Measurements from ENCODE around the gene PTGFRN.

Gene PTGFRN

DNA sequence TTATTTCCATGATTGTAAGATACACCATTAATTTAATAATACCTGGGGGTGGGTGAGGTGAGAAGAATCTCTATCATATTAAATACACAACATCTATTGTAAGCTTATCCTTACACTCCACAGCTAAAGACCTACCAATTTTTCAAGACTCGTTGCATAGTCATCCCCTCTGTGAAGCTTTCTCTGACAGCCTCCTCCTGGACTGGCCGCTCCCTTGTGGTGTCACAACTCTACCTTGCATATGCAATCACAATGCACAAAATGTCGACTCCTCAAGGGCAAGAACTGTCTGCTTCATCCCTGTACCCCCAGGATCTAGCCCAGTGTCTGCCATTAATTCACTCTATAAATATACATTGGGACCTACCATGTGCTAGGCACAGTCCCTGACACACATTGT is 2.4 kb upstream of the PTGFRN start:
- TF ChIP-seq GATA2 (IDR thresholded peaks at IDR 0.05; ENCODE audit: low read depth, low read length) (no peak), GATA3 (IDR thresholded peaks at IDR 0.05; ENCODE audit: low read depth, low read length) (no peak)

GRCh38 chr1:116908266-116908665 is 1.4 kb upstream of the PTGFRN start:
- TF ChIP-seq GATA3 (IDR thresholded peaks at IDR 0.05; ENCODE audit: low read depth, low read length), result no peak
- no peak for TF ChIP-seq GATA2 (IDR thresholded peaks at IDR 0.05; ENCODE audit: low read depth, low read length)

GRCh38 chr1:116908820-116909511 is 750 bp upstream of the PTGFRN start:
- TF ChIP-seq GATA2 (IDR thresholded peaks at IDR 0.05; ENCODE audit: low read depth, low read length) (no peak), GATA3 (IDR thresholded peaks at IDR 0.05; ENCODE audit: low read depth, low read length) (no peak)

GRCh38 chr1:116910379-116911187 is 867 bp downstream of the PTGFRN start:
- no peak for TF ChIP-seq GATA2 (IDR thresholded peaks at IDR 0.05; ENCODE audit: low read depth, low read length)
- TF ChIP-seq GATA3 (IDR thresholded peaks at IDR 0.05; ENCODE audit: low read depth, low read length), result no peak

DNA sequence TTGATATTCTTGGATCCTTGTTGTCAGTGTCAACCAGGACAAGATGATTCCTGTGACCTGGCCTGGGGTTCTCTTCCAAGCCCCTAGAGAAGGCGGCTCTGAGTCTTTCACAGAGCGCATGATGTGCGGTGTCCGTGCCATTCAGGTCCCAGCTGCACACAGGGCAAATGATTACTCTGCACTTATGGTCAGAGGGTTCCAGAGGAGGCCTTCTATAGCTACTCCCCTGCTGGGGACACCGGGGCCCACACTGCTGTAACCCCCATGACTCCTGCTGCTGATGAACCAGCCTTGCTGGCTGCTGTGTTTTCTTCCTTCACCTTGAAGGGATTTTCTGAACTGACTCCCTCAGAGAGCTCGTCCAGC is 1.5 kb downstream of the PTGFRN start:
- TF ChIP-seq GATA3 (IDR thresholded peaks at IDR 0.05; ENCODE audit: low read depth, low read length), result no peak
- TF ChIP-seq GATA2 (IDR thresholded peaks at IDR 0.05; ENCODE audit: low read depth, low read length), result no peak

- TF ChIP-seq GATA3 (IDR thresholded peaks at IDR 0.05; ENCODE audit: low read depth, low read length) (no peak), GATA2 (IDR thresholded peaks at IDR 0.05; ENCODE audit: low read depth, low read length) (no peak)
Observed at GRCh38 chr1:116911779-116912469, 2.2 kb downstream of the PTGFRN start.

DNA sequence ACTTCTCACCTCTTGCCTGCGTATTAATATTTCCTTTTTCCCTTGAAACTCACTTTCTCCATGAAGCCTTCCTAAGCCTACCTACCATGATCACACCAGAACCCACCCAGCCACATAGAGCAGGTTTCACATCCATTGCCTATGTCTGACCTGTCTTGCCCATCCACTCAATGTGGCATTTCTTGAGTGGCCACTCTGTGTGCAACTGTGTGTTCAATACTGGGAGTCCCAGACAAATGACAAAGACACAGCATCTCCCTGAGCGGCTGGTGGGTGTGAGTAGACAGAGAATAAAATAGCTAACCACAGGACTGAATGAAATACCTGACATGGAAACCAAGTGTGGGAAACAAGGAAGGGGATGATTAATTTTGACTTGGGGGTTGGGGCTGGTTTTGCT is 3.1 kb downstream of the PTGFRN start:
- TF ChIP-seq GATA2 (IDR thresholded peaks at IDR 0.05; ENCODE audit: low read depth, low read length), result no peak
- TF ChIP-seq GATA3 (IDR thresholded peaks at IDR 0.05; ENCODE audit: low read depth, low read length), result no peak

GRCh38 chr1:116913941-116914340 is 4.2 kb downstream of the PTGFRN start:
- no peak for TF ChIP-seq GATA2 (IDR thresholded peaks at IDR 0.05; ENCODE audit: low read depth, low read length)
- no peak for TF ChIP-seq GATA3 (IDR thresholded peaks at IDR 0.05; ENCODE audit: low read depth, low read length)

DNA sequence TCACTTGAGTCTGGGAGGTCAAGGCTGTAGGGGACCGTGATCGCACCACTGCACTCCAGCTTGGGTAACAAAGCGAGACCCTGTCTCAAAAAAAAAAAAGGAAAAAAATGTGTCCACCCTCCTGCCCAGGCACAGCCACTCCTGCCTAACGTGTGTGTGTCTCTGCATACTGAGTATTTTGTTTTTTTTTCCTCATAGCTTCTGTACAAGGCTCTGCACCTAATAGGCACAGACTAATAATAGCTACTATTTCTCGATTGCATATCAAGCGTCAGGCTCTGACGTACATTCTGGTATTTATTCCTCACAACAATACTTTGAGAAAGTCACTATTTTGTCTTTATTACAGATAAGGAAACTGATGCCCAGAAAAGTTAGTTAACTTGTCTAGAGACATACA is 5.0 kb downstream of the PTGFRN start:
- TF ChIP-seq GATA2 (IDR thresholded peaks at IDR 0.05; ENCODE audit: low read depth, low read length) (no peak), GATA3 (IDR thresholded peaks at IDR 0.05; ENCODE audit: low read depth, low read length) (no peak)

DNA sequence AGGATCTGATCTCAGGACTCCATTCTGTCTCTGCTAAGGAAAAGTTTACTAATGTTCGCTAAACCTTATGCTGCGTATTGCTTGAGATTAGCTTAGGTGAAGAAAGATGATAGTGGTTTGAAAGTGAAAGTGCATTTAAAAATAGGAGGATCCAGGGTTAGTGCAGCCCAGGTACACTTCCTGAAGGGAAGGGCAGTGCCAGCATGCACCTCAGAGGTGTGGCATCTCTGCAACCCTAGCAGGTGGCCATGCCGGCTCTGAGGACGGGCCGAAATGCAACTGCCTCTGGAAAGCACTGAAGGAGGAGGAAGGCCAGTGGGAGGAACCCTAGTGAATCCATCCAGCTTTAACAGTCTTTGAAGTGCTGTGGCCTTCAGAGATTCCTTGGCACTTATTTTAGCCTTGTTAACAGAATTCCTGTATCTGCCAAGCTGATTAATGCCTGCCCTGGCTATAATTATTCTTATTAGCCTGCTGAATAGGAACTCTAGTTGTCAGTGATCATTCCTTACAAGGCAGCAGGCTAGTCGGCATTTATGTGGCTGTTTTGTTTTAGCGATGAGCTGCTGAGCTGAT is 5.5 kb downstream of the PTGFRN start:
- TF ChIP-seq GATA3 (IDR thresholded peaks at IDR 0.05; ENCODE audit: low read depth, low read length) (no peak), GATA2 (IDR thresholded peaks at IDR 0.05; ENCODE audit: low read depth, low read length) (no peak)

DNA sequence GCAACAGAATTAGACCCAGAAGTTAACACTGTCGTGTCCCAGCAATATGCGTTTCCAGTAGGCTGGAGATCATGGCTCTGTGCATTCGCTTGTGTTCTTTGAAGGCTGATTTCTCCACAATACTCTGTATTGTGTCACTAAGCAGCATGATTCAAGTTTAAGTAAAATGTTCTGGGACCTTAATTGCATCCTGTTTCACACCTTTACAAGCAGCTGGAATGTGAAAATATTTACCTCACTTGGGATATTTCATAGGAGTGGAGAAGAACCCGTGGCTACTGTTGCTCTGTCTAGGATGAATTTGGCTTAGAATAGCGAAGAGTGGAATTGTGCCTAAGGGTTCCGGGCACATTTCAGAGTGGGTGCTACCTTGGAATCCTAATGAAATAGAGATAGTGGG is 6.3 kb downstream of the PTGFRN start:
- TF ChIP-seq GATA2 (IDR thresholded peaks at IDR 0.05; ENCODE audit: low read depth, low read length) (no peak), GATA3 (IDR thresholded peaks at IDR 0.05; ENCODE audit: low read depth, low read length) (no peak)

DNA sequence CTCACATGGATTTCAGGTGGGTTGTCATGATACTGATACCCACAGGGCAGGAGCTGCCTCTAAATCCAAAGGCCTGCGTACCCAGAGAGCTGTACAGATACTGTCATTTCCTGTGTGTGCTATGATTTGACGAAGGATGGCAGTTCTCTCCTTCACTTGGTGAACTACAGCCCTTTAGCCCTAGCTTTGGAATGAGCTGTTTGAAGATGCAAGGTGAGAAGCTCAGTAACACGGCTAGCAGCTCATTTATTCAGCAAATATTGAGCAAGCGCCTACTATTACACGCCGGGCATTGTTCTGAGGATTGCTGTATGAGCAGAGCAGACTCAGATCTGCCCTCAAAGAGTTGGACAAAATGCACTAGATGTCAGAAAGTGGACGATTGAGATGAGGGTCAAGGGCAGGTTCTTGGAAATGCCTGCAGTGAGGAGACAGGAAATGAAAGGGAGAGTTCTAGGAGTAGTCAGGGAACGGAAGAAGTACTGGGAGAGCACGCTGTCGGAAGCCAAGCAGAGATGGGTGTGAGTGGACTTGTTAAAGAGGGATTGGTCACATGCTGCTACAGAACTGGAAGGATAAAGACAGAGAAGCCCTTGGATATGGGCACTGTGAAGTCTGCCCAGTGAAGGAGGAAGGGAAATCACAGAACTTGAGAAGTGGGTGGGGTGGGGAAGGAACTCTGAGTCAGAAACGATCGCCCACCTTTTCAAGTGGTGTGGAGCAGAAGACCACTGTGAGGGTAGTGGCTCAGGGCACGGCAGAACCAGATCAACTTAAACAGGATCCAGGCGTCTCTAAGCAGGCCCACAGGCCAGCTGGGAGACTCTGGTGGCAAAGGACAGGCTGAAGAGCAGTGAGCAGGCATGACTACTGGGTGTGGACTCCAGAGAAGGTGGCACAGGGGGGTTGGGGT is 7.1 kb downstream of the PTGFRN start:
- no peak for TF ChIP-seq GATA3 (IDR thresholded peaks at IDR 0.05; ENCODE audit: low read depth, low read length)
- no peak for TF ChIP-seq GATA2 (IDR thresholded peaks at IDR 0.05; ENCODE audit: low read depth, low read length)

GRCh38 chr1:116918714-116919357 is 9.1 kb downstream of the PTGFRN start:
- TF ChIP-seq GATA3 (IDR thresholded peaks at IDR 0.05; ENCODE audit: low read depth, low read length) (no peak), GATA2 (IDR thresholded peaks at IDR 0.05; ENCODE audit: low read depth, low read length) (no peak)
